HG03060 (cell line): Measurements from ENCODE around the gene E2F7.
"Not testable (repeated sequence)": the region's sequence is repeated elsewhere in the genome, so short reads cannot be mapped to it uniquely, and the experiment has no call there.

Source experiments
- ATAC-seq: cut with Tn5 transposase; IDR thresholded peaks from one replicate; pipeline ENCODE4 v1.9.1; 2021; ENCODE audit warnings: low read depth, moderate number of reproducible peaks; ENCODE audit not compliant: unreplicated experiment

The E2F7 gene, protein sequence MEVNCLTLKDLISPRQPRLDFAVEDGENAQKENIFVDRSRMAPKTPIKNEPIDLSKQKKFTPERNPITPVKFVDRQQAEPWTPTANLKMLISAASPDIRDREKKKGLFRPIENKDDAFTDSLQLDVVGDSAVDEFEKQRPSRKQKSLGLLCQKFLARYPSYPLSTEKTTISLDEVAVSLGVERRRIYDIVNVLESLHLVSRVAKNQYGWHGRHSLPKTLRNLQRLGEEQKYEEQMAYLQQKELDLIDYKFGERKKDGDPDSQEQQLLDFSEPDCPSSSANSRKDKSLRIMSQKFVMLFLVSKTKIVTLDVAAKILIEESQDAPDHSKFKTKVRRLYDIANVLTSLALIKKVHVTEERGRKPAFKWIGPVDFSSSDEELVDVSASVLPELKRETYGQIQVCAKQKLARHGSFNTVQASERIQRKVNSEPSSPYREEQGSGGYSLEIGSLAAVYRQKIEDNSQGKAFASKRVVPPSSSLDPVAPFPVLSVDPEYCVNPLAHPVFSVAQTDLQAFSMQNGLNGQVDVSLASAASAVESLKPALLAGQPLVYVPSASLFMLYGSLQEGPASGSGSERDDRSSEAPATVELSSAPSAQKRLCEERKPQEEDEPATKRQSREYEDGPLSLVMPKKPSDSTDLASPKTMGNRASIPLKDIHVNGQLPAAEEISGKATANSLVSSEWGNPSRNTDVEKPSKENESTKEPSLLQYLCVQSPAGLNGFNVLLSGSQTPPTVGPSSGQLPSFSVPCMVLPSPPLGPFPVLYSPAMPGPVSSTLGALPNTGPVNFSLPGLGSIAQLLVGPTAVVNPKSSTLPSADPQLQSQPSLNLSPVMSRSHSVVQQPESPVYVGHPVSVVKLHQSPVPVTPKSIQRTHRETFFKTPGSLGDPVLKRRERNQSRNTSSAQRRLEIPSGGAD

DNA sequence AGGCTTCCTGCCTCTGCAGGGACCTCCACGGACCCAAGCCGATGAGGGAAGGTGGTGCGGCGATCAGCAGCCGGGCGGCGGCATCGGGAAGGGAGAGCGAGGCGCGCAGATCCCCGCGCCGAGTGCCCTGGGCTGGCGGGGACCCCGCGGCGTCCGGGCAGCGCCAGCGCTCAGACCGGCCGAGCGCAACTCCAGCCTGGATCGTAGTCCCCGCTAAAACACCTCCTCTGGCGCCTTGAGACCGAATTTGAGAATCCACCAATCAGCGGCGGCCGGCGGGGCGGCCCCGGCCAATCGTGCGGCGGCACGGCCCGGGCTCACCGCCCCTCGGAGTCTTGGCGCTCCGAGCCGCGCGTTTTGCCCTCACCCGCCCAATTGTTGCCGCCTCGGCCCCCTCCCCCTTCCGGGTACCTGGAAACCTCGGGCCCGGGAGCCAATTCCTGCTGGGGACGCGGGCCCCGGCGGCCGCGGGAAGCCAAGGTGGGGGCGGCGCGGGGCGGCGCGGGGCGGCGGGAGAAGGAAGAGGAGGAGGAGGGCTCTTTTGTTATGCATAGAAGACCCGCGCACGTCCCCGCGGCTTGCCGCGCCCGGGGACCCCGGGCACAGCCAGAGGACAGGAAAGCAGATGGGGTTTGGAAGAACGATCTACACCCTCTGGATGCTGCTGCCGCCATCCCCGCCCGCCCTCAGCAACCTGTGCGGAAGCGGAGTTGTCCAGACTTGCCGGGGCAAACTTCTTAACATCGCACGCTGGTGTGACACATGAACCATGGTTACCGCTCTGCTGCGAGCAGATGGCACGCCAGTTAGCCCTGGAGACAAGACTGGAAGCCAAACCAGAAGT is at the start of gene E2F7:
Gene E2F7, minus strand, starts transcription at position 209 of the 844 bp plus-strand sequence. CDS start 934 bp downstream, outside the sequence.
- peak; percentile 35 for ATAC-seq

DNA sequence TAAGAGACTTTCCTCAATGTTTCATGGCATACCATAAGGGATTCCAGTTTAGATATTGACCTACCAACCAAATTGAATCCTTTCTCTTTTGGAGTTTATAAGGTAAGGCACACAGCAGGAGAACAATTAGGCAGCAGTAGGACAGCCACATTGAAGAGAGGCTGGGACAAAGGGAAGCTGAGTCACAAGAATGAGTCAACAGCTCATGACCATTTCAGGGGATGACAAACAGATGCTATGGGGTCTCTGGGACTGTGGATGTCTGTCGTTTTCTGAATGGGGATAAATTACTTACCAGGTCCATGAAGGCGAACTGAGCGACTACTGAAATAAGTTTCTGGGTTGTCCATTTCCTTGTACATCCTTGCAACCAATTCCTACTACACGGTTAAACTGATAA is 48.6 kb upstream of the E2F7 start:
- ATAC-seq = no peak

DNA sequence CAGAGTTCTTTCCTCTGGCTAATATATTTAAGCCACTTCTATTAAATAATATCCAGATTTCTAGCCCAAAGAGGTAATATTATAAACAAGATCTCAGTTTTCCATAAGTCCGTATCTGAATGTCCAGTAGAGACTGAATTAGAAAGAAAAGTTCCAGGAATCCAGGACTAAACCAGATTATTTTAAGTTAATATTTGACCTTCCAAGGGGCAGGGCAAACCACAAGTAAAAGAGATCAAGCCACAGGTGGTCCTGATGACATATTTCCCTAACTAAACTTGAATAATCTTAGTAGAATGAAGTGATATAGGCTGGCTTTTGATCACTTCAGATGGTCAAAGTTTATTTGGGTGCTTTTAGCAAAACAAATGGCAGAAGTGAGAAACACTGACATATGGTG is 43.3 kb upstream of the E2F7 start:
- no peak for ATAC-seq

DNA sequence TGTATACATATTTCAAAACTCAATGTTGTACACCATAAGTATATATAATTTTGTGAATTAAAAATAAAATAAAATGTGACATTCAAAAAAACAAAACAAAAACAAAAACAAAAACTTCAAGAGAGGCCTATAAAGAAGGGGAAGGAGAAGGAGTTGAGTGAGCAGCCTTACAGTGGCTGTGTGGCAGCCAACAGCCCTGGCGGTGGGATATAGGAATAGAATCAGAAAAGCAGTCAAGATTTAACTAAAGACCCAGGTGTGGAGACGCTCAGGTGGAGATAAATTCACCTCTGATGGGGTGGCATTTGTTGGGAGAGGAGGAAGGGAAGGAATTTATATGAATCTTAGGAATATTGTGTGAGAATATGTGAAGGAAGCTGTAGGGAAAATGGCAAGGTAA is 41.8 kb upstream of the E2F7 start:
- ATAC-seq = no peak

DNA sequence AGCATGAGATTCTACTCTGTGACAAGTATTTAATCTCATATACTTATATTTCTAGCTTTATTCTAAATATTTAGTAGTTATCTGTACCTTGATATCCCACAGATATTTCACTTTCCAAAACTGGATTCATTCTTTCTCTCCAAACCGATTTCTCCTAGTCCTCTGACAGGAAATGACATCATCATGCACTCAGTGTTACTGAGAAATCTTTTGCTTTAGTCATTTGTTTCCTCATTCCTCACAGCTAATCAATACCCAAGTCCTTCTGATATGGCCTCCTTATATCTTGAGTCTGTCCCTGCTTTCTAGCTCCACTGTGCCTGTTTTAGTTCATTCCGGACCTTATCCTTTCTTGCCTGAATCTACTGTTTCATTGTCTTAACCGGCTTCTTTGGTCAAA is 39.4 kb upstream of the E2F7 start:
- ATAC-seq = no peak

DNA sequence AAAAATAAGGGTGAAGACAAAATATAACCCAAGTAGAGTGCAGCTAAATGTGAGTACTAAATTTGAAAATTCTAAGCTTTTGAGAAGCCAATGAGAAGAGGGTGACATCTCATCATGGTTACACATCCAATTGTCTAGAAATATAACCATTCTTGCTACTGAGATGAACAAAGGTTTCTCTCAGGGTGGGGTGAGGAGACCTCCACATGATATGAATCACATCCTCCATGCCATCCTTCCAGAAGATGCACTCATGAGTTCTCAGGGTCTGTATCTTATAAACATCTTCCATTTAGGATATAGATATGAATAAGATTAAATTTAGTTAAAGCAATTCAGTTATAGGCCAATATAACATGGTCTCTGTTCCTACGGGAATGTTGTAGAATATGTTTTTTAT is 38.9 kb upstream of the E2F7 start:
- no peak for ATAC-seq

DNA sequence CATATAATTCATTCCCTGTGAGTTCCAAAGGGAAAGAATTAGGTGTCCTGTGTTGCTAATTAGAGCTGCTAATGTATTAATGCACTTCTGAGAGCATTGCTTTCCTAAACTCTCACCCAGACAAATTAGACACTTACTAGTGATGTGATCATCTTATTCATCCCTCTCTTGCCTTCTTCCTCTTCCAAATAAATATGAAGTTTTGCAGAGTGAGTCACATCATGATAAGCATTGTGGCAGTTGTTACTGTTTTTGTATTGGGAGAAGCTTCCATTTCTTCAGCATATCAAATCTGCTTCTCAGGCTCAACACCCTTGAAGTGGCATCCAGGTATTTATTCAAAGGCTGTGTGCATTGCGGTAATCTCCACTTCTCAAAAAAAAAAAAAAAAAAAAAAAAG is 37.3 kb upstream of the E2F7 start:
- ATAC-seq = no peak

DNA sequence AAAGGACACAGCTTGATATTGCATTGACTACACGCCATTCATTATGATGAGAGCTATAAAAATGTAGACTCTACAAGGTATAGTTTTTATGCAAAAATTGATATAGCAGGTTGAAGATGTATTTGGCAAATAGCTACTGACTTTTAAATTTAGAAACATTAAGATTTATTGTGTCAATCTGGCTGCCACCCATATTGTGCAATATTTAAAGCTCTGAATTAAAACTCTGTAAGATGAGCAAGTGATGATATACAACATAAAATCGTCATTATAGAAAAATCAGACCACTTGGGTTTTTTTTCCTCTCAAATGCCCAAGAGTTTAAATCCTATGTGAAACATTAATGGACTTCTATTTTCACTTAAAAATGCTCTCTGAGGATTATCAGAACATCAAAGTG is 36.8 kb upstream of the E2F7 start:
- ATAC-seq = no peak

DNA sequence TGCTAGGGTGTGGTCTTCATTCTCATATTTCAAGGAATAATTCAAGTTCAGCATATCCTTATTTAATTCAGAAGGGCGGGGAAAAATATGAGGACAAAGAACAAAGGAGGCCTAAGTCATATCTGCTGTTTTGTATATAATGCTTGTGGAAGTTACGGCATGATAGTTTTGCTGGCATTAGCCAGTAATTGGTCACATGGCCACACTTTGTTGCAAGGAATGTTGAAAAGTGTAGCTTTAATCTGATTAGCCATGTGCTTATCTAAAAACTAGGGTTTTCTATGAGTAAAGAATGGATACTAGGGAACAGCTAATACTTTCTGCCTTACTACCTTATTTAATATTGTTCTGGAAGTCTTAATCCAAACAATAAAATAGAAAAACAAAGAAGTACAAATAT is 34.4 kb upstream of the E2F7 start:
- no peak for ATAC-seq

DNA sequence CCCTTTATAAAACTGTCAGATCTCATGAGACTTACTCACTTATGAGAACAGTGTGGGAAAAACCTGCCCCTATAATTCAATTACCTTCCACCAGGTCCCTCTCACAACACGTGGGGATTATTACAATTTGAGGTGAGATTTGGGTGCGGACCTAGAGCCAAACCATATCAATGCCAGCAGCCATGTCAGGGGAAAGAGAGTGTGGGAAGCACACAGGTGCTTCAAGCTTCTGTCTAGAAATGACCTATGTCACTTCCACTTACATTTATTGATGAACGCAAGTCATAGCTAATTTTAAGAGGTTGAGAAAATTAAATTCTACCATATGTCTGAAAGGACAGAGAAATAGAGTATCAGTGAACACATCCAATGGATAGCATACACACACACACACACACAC is 32.5 kb upstream of the E2F7 start:
- ATAC-seq = no peak

DNA sequence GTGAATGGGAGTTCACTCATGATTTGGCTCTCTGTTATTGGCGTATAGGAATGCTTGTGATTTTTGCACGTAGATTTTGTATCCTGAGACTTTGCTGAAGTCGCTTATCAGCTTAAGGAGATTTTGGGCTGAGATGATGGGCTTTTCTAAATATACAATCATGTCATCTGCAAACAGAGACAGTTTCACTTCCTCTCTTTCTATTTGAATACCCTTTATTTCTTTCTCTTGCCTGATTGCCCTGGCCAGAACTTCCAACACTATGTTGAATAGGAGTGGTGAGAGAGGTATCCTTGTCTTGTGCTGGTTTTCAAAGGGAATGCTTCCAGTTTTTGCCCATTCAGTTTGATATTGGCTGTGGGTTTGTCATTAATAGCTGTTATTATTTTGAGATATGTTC is 26.9 kb upstream of the E2F7 start:
- ATAC-seq = not testable (repeated sequence)

DNA sequence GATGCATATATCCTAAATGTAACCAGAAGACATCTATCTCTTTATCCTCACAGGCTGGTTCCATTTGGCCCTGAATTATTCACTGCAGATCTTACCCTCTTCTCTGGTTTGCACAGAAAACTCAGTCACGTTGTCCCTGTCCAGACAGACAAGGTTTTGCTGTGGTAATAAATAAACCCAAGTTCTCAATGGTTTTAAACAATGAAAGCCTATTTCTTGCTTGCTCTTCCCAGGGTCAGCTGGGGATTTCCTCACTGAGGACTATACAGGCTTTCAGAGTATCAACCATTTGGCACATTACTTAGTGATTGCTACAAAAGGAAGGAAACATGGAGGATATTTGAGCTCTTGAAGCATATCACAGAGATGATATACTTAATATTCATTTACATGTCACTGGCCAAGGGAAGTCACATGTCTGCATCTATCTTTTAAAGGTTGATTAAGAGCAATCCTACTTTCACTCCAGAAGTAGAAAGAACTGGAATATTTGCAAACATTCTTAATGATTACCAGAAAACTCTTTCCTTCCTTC is 24.4 kb upstream of the E2F7 start:
- no peak for ATAC-seq

DNA sequence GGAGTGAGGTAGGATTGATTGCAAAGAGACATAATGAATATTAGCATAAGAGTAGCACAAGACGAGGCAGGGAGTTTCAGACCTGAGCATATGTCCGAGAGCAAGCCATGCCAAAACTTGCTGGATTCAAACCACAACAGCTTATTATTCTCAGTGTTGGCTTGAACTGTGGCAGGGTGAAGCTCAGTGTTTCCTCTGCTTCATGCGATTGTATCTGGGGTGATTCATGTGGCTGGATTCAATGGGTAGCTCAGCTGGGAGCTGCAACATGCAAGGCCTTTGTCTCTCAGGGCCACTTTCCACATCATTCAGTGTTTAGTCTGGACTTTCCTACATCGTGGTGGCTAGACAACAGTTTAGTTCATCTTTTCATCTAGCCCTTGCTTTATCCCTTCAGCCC is 22.1 kb upstream of the E2F7 start:
- no peak for ATAC-seq

DNA sequence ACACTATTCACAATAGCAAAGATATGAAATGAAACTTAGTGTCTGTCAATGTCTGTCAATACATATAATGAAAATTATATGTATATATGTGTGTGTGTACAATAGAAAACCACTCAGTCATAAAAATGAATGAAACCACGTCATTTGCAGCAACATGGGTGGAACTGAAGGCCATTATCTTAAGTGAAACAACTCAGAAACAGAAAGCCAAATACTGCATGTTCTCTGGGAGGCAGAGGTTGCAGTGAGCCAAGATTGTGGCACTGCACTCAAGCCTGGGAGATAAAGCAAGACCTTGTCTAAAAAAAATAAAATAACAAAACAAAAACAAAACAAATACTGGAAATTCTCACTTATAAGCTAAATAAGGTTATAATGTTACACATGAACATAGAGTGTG is 16.7 kb upstream of the E2F7 start:
- ATAC-seq = no peak

DNA sequence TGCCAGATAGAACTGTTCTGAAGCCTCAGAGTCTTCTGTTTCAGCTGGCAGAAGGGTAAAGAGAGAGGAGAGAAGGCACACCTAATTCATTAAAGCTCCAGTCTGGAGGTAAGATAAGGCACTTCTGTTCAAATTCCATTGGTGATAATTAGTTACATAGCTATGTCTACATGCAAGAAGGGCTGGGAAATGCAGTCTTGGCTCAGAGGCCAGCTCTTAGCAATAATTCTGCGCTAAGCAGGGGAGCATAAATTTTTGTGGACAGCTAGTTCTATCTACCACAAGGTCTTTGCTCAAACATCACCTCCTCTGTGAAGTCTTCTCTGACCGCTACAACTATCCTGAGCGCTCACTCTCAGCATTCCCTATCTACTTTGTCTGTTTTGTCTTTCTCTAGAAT is 14.3 kb upstream of the E2F7 start:
- no peak for ATAC-seq

DNA sequence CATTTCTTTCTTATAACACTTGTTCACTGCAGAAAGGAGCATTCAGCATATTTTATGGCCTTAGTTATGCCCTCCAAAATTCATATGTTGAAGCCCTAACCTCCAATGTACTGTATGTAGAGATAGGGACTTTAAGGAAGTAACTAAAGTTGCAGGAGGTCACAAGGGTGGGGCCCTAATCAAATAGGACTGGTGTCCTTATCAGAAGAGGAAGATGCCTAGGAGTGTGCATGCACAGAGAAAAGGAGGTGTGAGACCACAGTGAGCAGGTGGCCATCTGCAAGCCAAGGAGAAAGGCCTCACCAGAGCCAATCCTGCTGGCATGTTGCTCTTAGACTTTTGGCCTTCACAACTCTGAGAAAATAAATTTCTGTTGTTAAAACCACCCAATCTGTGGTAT is 12.9 kb upstream of the E2F7 start:
- no peak for ATAC-seq

DNA sequence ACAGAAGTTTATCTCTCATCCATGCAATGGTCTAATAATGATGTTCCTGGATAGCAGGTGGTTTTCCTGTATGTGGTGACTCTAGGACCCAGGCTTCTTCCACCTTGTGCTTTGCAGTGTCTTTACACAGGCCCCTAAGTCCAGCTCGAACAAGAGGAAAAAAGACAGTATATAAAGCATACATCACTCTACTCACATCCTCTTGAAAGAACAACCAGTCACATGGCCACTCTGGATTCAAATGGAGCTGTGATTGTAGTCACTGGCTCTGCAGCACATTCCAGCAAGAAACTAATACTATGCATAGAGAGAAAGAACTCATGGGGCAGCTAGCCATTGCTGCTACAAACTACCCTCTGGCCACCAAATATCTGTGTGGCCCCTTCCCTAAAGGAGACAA is 11.5 kb upstream of the E2F7 start:
- no peak for ATAC-seq

DNA sequence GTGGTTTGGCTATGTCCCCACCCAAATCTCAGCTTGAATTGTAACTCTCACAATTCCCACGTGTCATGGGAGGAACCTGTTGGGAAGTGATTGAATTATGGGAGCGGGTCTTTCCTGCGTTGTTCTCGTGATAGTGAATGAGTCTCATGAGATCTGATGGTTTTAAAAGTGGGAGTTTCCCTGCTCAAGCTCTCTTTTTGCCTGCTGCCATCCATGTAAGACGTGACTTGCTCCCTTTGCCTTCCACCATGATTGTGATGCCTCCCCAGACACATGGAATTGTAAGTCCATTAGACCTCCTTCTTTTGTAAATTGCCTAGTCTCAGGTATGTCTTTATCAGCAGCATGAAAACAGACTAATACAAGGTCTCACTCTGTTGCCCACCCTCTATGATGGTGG is 8.5 kb upstream of the E2F7 start:
- ATAC-seq = not testable (repeated sequence)

DNA sequence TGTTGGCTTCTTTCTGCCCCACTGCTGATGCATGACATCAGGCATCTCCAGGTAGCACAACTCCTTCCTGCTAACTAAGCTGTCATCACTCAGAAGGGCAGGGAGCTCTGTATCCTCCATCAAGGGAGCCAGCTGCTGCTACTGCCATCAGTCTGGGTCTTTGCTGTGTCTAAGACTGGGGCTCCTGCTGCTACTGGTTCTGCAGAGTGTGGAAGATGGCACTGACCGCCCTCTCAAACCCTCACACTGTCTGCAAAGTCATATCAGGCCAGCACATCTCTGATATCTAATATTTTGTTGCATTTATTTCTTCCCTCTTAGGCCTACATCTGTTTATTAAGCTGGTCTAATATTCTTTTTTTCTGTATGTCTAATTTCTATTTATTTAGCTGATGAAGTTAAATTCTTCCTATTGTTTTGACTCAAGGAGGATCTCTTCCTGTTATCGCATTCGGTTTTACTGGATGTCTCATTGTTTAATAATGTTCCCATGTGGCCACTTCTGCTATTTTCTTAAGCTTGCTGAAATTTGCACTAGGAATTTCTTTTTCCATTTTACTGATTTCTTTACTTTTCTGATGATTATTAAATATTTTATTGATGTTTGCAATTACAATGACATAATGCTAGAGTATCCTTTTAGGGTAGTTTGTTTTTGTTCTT is 7.6 kb upstream of the E2F7 start:
- no peak for ATAC-seq

DNA sequence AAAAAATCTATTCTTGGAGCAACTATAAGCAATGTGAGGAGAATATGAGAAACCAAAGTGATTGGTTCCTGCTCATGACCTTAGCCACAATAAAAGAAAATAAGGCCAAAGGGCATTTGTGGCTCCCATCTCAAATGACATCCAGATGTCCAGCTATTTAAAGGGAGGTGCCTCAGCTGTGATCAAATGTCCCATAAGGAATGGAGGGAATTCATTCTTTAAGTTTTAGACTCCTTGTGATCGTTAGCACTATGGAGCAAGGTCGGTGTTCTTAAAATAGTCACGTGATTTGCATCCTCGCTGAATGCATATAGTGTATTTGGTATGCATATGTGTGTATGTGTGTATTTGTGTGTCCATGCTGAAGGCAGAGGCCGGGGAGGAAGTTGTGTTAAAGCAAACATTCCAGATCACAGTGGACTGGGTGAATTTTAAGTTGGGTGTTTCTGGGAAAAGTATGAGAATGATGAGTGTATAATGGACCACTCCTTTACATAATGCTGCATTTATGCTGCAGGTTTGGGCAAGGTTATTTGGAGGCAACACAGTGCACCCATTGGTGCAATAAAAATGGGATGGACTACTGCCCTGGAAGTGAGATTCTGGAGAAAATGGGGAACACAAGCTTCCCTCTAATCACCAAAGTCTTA is 5.6 kb upstream of the E2F7 start:
- ATAC-seq = no peak
